ENCODE data around the gene CCDC180. TPM values are rescaled to one million over a fixed set of nuclear protein-coding genes. Genes with fewer than 3 reads are reported as not detected.
"Not testable (repeated sequence)": the region's sequence is repeated elsewhere in the genome, so short reads cannot be mapped to it uniquely, and the experiment has no call there.

The CCDC180 gene
- total RNA-seq, 1 donor from 2014 or later, result 13.1 TPM

DNA sequence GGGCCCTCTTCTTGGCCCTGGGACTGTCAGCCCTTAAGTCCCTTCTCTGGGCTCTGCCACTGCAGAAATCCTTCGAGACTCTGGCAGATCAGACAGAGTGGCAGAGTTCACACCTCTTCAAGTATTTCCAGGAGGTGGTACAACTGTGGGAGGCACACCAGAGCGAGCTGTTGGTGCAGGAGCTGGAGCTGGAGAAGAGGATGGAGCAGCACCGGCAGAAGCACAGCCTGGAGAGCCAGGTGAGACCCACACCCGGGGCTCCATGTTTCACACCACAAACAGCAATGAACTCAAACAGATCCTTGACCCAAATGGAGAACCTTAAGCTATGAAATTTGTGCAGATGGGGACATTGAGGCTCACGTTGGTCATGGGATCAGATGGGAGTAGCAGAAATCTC, 17.5 kb downstream of the CCDC180 start:
- Mint-ChIP-seq H3K36me3 (ENCODE audit: unreplicated experiment) (peaks cover 8% of the 10 kb centered on the region), H3K4me3 (ENCODE audit: unreplicated experiment) (no peak overlapping the region), H3K27ac (ENCODE audit: unreplicated experiment) (no peak overlapping the region), H3K9me3 (ENCODE audit: unreplicated experiment) (no peaks in the 10 kb centered on the region), H3K27me3 (ENCODE audit: unreplicated experiment) (peaks cover 5% of the 10 kb centered on the region), H3K4me1 (ENCODE audit: low read depth, unreplicated experiment) (no peaks in the 10 kb centered on the region)
- TF ChIP-seq, protein P1, sequence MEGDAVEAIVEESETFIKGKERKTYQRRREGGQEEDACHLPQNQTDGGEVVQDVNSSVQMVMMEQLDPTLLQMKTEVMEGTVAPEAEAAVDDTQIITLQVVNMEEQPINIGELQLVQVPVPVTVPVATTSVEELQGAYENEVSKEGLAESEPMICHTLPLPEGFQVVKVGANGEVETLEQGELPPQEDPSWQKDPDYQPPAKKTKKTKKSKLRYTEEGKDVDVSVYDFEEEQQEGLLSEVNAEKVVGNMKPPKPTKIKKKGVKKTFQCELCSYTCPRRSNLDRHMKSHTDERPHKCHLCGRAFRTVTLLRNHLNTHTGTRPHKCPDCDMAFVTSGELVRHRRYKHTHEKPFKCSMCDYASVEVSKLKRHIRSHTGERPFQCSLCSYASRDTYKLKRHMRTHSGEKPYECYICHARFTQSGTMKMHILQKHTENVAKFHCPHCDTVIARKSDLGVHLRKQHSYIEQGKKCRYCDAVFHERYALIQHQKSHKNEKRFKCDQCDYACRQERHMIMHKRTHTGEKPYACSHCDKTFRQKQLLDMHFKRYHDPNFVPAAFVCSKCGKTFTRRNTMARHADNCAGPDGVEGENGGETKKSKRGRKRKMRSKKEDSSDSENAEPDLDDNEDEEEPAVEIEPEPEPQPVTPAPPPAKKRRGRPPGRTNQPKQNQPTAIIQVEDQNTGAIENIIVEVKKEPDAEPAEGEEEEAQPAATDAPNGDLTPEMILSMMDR (IDR thresholded peaks at IDR 0.05; ENCODE audit: partially characterized antibody, unreplicated experiment), result no peak
- DNase-seq, result no peak

DNA sequence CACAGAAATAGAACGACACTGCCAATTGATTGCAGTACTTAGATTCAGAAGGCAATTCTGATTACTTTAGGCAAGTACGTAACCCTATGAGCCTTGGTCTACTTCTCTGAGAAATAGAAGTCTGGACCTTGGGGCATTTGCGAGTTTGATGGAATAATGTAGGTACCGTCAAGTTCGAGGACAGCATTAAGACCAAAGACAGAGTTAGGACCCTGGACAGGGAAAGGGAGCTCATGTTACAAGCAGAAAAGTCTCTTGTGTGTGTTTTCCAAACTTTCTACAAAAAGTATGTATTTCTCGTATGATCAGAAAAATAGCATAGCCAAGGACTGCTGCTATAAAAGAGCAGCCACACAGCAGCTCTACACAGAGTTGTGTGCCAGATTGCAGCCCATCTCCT, 20.1 kb downstream of the CCDC180 start:
- no peaks in the 10 kb centered on the region for H3K4me1 Mint-ChIP-seq (ENCODE audit: low read depth, unreplicated experiment)
- H3K36me3 Mint-ChIP-seq (ENCODE audit: unreplicated experiment), result peaks cover 11% of the 10 kb centered on the region
- DNase-seq, result no peak
- H3K4me3 Mint-ChIP-seq (ENCODE audit: unreplicated experiment), result no peak overlapping the region
- H3K27me3 Mint-ChIP-seq (ENCODE audit: unreplicated experiment), result peaks cover 8% of the 10 kb centered on the region
- TF ChIP-seq, protein P1 (IDR thresholded peaks at IDR 0.05; ENCODE audit: partially characterized antibody, unreplicated experiment), result no peak
- H3K9me3 Mint-ChIP-seq (ENCODE audit: unreplicated experiment), result no peaks in the 10 kb centered on the region
- no peak overlapping the region for H3K27ac Mint-ChIP-seq (ENCODE audit: unreplicated experiment)

DNA sequence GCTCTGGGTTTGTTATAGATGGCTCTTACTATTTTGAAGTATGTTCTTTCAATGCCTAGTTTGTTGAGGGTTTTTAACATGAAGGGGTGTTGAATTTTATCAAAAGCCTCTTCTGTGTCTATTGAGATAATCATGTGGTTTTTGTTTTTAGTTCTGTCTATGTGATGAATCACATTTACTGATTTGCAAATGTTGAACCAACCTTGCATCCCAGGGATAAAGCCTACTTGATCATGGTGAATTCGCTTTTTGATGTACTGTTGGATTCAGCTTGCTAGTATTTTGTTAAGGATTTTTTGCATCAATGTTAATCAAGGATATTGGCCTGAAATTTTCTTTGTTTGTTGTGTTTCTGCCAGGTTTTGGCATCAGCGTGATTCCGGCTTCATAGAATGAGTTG, 25.5 kb downstream of the CCDC180 start:
- H3K36me3 Mint-ChIP-seq (ENCODE audit: unreplicated experiment), result peaks cover 12% of the 10 kb centered on the region
- no peaks in the 10 kb centered on the region for H3K4me1 Mint-ChIP-seq (ENCODE audit: low read depth, unreplicated experiment)
- DNase-seq, result no peak
- H3K27ac Mint-ChIP-seq (ENCODE audit: unreplicated experiment), result no peak overlapping the region
- TF ChIP-seq, protein P1 (IDR thresholded peaks at IDR 0.05; ENCODE audit: partially characterized antibody, unreplicated experiment), result no peak
- no peak overlapping the region for H3K4me3 Mint-ChIP-seq (ENCODE audit: unreplicated experiment)
- H3K9me3 Mint-ChIP-seq (ENCODE audit: unreplicated experiment), result no peaks in the 10 kb centered on the region
- peaks cover 5% of the 10 kb centered on the region for H3K27me3 Mint-ChIP-seq (ENCODE audit: unreplicated experiment)

DNA sequence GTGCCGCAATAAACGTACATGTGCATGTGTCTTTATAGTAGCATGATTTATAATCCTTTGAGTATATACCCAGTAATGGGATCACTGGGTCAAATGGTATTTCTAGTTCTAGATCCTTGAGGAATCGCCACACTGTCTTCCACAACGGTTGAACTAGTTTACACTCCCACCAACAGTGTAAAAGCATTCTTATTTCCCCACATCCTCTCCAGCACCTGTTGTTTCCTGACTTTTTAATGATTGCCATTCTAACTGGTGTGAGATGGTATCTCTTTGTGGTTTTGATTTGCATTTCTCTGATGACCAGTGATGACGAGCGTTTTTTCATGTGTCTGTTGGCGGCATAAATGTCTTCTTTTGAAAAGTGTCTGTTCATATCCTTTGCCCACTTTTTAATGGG, 28.2 kb downstream of the CCDC180 start:
- H3K4me3 Mint-ChIP-seq (ENCODE audit: unreplicated experiment); H3K9me3 Mint-ChIP-seq (ENCODE audit: unreplicated experiment); H3K36me3 Mint-ChIP-seq (ENCODE audit: unreplicated experiment); H3K27ac Mint-ChIP-seq (ENCODE audit: unreplicated experiment); H3K4me1 Mint-ChIP-seq (ENCODE audit: low read depth, unreplicated experiment); DNase-seq; H3K27me3 Mint-ChIP-seq (ENCODE audit: unreplicated experiment): not testable (repeated sequence)

DNA sequence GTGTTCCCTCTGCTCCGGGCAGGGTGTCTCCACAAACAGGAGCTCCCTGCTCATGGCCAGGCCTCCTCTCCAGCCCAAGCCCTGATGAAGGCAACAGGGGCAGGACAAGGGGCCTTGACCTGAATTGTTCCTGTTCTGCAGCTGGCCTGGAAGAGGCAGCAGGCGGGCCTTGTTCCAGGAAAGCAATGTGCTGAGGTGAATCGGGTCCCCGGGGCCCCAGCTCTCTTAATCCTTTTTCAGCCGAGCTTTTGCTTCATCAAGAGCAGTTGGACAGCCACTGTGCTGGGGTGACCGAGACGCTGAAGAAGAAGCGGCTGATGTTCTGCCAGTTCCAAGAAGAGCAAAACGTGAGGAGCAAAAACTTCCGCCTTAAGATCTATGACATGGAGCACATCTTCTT, 41.4 kb downstream of the CCDC180 start:
- Mint-ChIP-seq H3K4me3 (ENCODE audit: unreplicated experiment) (no peak overlapping the region), H3K27me3 (ENCODE audit: unreplicated experiment) (peaks cover 9% of the 10 kb centered on the region), H3K36me3 (ENCODE audit: unreplicated experiment) (peaks cover 6% of the 10 kb centered on the region), H3K9me3 (ENCODE audit: unreplicated experiment) (peaks cover 4% of the 10 kb centered on the region), H3K27ac (ENCODE audit: unreplicated experiment) (no peak overlapping the region), H3K4me1 (ENCODE audit: low read depth, unreplicated experiment) (no peaks in the 10 kb centered on the region)
- no peak for DNase-seq
- TF ChIP-seq, protein P1 (IDR thresholded peaks at IDR 0.05; ENCODE audit: partially characterized antibody, unreplicated experiment), result no peak

DNA sequence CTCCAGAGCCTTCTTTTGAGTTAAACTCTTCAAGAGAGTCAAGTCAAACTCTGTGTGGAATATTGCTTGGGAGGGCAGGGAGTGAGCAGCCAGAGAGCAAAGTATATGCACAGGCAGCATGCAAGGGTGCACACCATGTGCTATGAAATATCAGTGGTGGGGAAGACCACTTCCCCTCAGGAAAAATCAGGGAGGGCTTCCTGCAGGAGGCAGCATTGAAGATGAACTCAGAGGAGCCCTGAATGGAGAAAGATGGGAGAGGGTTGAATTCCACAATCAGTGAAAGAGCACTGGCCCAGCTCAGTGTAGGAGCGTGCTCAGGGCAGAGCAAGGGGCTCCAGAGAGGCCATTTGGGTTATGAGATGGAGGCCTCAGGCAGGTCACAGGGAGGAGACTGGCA, 41.9 kb downstream of the CCDC180 start:
- H3K27ac Mint-ChIP-seq (ENCODE audit: unreplicated experiment), result no peak overlapping the region
- no peaks in the 10 kb centered on the region for H3K4me1 Mint-ChIP-seq (ENCODE audit: low read depth, unreplicated experiment)
- TF ChIP-seq, protein P1 (IDR thresholded peaks at IDR 0.05; ENCODE audit: partially characterized antibody, unreplicated experiment), result no peak
- no peak overlapping the region for H3K4me3 Mint-ChIP-seq (ENCODE audit: unreplicated experiment)
- H3K36me3 Mint-ChIP-seq (ENCODE audit: unreplicated experiment), result peaks cover 6% of the 10 kb centered on the region
- no peak for DNase-seq
- H3K27me3 Mint-ChIP-seq (ENCODE audit: unreplicated experiment), result peaks cover 9% of the 10 kb centered on the region
- H3K9me3 Mint-ChIP-seq (ENCODE audit: unreplicated experiment), result peaks cover 4% of the 10 kb centered on the region

All from glutamatergic neuron (in vitro differentiated cells).